Hepatocyte (in vitro differentiated cells): Measurements from ENCODE around the gene STYK1.
"Not testable (repeated sequence)": the region's sequence is repeated elsewhere in the genome, so short reads cannot be mapped to it uniquely, and the experiment has no call there.

Experiments
- EZH2 ChIP-seq: fragments of 200-600 bp; sonication (generic); IDR thresholded peaks from 2 replicates; pipeline ENCODE4 v1.6.1; 2016; ENCODE audit warnings: antibody characterized with exemption, mild to moderate bottlenecking, borderline replicate concordance
- EZH2phosphoT487 ChIP-seq: fragments of 200-600 bp; sonication (generic); IDR thresholded peaks from one replicate; pipeline ENCODE4 v1.6.1; 2018; ENCODE audit warnings: antibody characterized with exemption, mild to moderate bottlenecking, low read depth, moderate library complexity; ENCODE audit not compliant: unreplicated experiment, severe bottlenecking
- TF ChIP-seq, protein P1 (sequence below): fragments of 200-600 bp; sonication (generic); IDR thresholded peaks from 2 replicates; pipeline ENCODE4 v1.5.1; 2016; ENCODE audit warnings: antibody characterized with exemption, mild to moderate bottlenecking; ENCODE audit not compliant: poor library complexity

DNA sequence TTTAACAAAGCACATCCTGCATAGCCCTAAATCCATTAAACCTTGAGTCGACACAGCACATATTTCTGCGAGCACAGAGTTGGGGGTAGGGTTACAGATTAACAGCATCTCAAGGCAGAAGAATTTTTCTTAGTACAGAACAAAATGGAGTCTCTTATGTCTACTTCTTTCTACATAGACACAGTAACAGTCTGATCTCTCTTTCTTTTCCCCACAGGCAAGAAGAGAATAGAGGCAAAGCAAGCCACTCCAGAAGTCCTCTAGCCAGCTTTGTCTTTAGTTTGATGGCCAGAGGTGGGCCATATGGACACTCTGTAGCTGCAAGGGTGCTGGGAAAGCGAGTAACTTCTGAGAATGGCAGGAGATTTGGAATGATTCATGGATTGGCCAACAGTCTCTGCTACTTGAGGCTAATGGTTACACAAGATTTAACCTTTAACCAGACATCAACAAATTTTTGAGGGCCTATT is 101.8 kb downstream of the STYK1 start:
- TF ChIP-seq, protein P1, sequence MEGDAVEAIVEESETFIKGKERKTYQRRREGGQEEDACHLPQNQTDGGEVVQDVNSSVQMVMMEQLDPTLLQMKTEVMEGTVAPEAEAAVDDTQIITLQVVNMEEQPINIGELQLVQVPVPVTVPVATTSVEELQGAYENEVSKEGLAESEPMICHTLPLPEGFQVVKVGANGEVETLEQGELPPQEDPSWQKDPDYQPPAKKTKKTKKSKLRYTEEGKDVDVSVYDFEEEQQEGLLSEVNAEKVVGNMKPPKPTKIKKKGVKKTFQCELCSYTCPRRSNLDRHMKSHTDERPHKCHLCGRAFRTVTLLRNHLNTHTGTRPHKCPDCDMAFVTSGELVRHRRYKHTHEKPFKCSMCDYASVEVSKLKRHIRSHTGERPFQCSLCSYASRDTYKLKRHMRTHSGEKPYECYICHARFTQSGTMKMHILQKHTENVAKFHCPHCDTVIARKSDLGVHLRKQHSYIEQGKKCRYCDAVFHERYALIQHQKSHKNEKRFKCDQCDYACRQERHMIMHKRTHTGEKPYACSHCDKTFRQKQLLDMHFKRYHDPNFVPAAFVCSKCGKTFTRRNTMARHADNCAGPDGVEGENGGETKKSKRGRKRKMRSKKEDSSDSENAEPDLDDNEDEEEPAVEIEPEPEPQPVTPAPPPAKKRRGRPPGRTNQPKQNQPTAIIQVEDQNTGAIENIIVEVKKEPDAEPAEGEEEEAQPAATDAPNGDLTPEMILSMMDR: not testable (repeated sequence)
- TF ChIP-seq EZH2, EZH2phosphoT487: not testable (repeated sequence)
